ENCODE data around the gene XRCC4. TPM values are rescaled to one million over a fixed set of nuclear protein-coding genes. Genes with fewer than 3 reads are reported as not detected.

Gene XRCC4
- total RNA-seq, 1 experiment from 2014 or later, result 10.8 TPM

GRCh38 chr5:83099445-83099844, 22.1 kb downstream of the XRCC4 start:
- no peak overlapping the region for H3K4me2 ChIP-seq (ENCODE audit: insufficient read depth, insufficient read length, low read length)

More at GRCh38 chr5:83099445-83099844, 22.1 kb downstream of the XRCC4 start:
- no peak for TF ChIP-seq CTCF (conservative IDR thresholded peaks at IDR 0.05)
- H4K8ac ChIP-seq (replicated peaks; ENCODE audit: insufficient read length, low read depth, low read length), result no peak overlapping the region
- Mint-ChIP-seq H3K36me3 (ENCODE audit: insufficient read depth in 1 of 3, low read depth in 3 of 3) (peaks cover under 1 to 1% (median 1%) of the 10 kb centered on the region in 3 experiments; a peak in 5 of 7 replicates), H3K9me3 (peaks cover under 1% of the 10 kb centered on the region in 2 experiments; a peak in 3 of 5 replicates), H3K27me3 (ENCODE audit: low read depth) (no peaks in the 10 kb centered on the region), H3K27ac (no peak overlapping the region), H3K4me1 (peaks cover 11% of the 10 kb centered on the region in 2 experiments), H3K4me3 (no peak overlapping the region)
- no peaks in the 10 kb centered on the region for H3K23me2 ChIP-seq (ENCODE audit: insufficient read length, low read depth, low read length, poor library complexity, severe bottlenecking)
- H4K20me1 ChIP-seq (ENCODE audit: control insufficient read depth, insufficient read depth, insufficient read length), result no peaks in the 10 kb centered on the region
- H3K4ac ChIP-seq (ENCODE audit: low read depth, low read length), result no peak overlapping the region
- H2BK120ac ChIP-seq (ENCODE audit: low read depth, low read length, poor library complexity, severe bottlenecking), result no peak overlapping the region
- DNase-seq, result no peak
- H3K4me1 ChIP-seq (ENCODE audit: insufficient read depth, low read length), result peaks cover 3% of the 10 kb centered on the region; the same call in 1 of the 2 replicates
- no peak overlapping the region for H3K27ac ChIP-seq (ENCODE audit: insufficient read length, low read depth, low read length)
- H4K91ac ChIP-seq (ENCODE audit: insufficient read length, low read depth, low read length), result no peak overlapping the region
- H2AFZ ChIP-seq (ENCODE audit: low read length), result no peak overlapping the region
- no peaks in the 10 kb centered on the region for H3K79me2 ChIP-seq (ENCODE audit: insufficient read depth, low read length)
- no peak overlapping the region for H3K14ac ChIP-seq (ENCODE audit: insufficient read depth, low read length)
- no peak overlapping the region for H2BK5ac ChIP-seq (ENCODE audit: insufficient read length, low read length)
- H2BK12ac ChIP-seq (ENCODE audit: insufficient read length, low read depth, low read length), result no peak overlapping the region
- no peak overlapping the region for H3K9ac ChIP-seq (ENCODE audit: extremely low read depth, insufficient read length, low read length)
- no peak overlapping the region for H2BK20ac ChIP-seq (ENCODE audit: low read depth, low read length, poor library complexity, severe bottlenecking)
- no peaks in the 10 kb centered on the region for H3K79me1 ChIP-seq (ENCODE audit: insufficient read depth, low read depth, low read length, poor library complexity, severe bottlenecking)
- H3K27me3 ChIP-seq (ENCODE audit: insufficient read depth, low read length), result no peaks in the 10 kb centered on the region
- H4K5ac ChIP-seq (ENCODE audit: insufficient read length, low read depth, low read length), result no peak overlapping the region
- no peak overlapping the region for H2AK5ac ChIP-seq (ENCODE audit: insufficient read length, low read length)
- no peak overlapping the region for H3T11ph ChIP-seq (ENCODE audit: low read length)
- WGBS (ENCODE audit: extremely low coverage, insufficient read length, low lambda C conversion rate), result no CpG with 5 or more reads among the region's 1 CpG
- no peak overlapping the region for H2BK15ac ChIP-seq (ENCODE audit: low read depth, low read length)
- H3K18ac ChIP-seq (ENCODE audit: insufficient read length, low read depth, low read length), result no peak overlapping the region
- no peaks in the 10 kb centered on the region for H3K9me3 ChIP-seq (ENCODE audit: control insufficient read depth, low read depth, low read length)
- H3K23ac ChIP-seq (ENCODE audit: insufficient read length, low read depth, low read length), result no peak overlapping the region
- H3K56ac ChIP-seq (ENCODE audit: insufficient read length, low read depth, low read length), result no peak overlapping the region
